ENCODE measurements around the gene GALNT7. TPM values are rescaled to one million over a fixed set of nuclear protein-coding genes. Genes with fewer than 3 reads are reported as not detected.

The GALNT7 gene
- total RNA-seq, result 18.1 and 20.7 TPM in 2 replicates

GRCh38 chr4:173168396-173169177 is at the start of gene GALNT7:
Gene GALNT7, plus strand, starts transcription at chr4:173168811. Its CDS starts 25 bp downstream, at chr4:173168836.

GRCh38 chr4:173334085-173334890 is 165.7 kb downstream of the GALNT7 start, which contains the start of gene HMGB2:
Gene HMGB2, minus strand, starts transcription at chr4:173334358. Its CDS starts 709 bp downstream, at chr4:173333649.

GRCh38 chr4:173370477-173371291 is 202.1 kb downstream of the GALNT7 start, which contains the start of gene SAP30:
Gene SAP30, plus strand, starts transcription at chr4:173370954. Its CDS starts 229 bp downstream, at chr4:173371183.

Other genes with a start within 250 kb of the GALNT7 start
- 36.1 and 62.6 TPM in 2 replicates for gene HMGB2, start 165.5 kb downstream of the GALNT7 start, total RNA-seq
- 12.7 and 30.4 TPM in 2 replicates for gene SAP30, start 202.1 kb downstream of the GALNT7 start, total RNA-seq
- 0.85 and 3.8 TPM in 2 replicates for gene SCRG1, start 230.3 kb downstream of the GALNT7 start, total RNA-seq